PC-9 (cell line): ENCODE data around the gene FNDC11. TPM values are rescaled to one million over a fixed set of nuclear protein-coding genes. Genes with fewer than 3 reads are reported as not detected.

Source experiments
- BruUV-seq: library from RNA; stranded (reverse); fragments of 400-500 nt; replicated peaks from 2 replicates; lab custom pipeline; 2021; lab: Mats Ljungman, UMichigan
- CTCF ChIA-PET: fragments of 300-600 bp; sonication (Branson Sonifier 250); formaldehyde crosslinking; loops from one replicate; lab custom pipeline; 2022; ENCODE audit warnings: antibody characterized with exemption; lab: Charles Lee
- POLR2A ChIA-PET: fragments of 300-600 bp; sonication (Branson Sonifier 250); formaldehyde crosslinking; loops from one replicate; lab custom pipeline; 2022; ENCODE audit warnings: antibody characterized with exemption; ENCODE audit not compliant: unreplicated experiment; lab: Charles Lee
- DNase-seq, 2 experiments: peaks; one replicate each; pipeline versions ENCODE4 v3.0.0 to v3.0.0-alpha.2; 2015 to 2022; ENCODE audit warnings: mixed read lengths in 1 of 2
- H2AFZ ChIP-seq: fragments of 200-600 bp; sonication (generic); 2 replicates; pipeline ENCODE4 v1.8.1; 2017; ENCODE audit warnings: antibody characterized with exemption
- H3F3A ChIP-seq: fragments of 200-600 bp; sonication (generic); 2 replicates; pipeline ENCODE4 v1.8.1; 2017; ENCODE audit warnings: antibody characterized with exemption, mild to moderate bottlenecking, low read depth; ENCODE audit not compliant: insufficient read depth
- H3K27ac ChIP-seq: fragments of 200-600 bp; sonication (generic); 2 replicates; pipeline ENCODE4 v1.6.1; 2016; ENCODE audit warnings: mixed run types
- H3K27me3 ChIP-seq: fragments of 200-600 bp; sonication (generic); 2 replicates; pipeline ENCODE4 v1.6.1; 2016; ENCODE audit warnings: low read depth, mixed run types; ENCODE audit not compliant: insufficient read depth
- H3K36me3 ChIP-seq: fragments of 200-600 bp; sonication (generic); 2 replicates; pipeline ENCODE4 v1.6.1; 2016; ENCODE audit warnings: low read depth, mixed run types
- H3K4me1 ChIP-seq: fragments of 200-600 bp; sonication (generic); replicated peaks from 2 replicates; pipeline ENCODE4 v1.6.1; 2016; ENCODE audit warnings: mixed run types; ENCODE audit not compliant: insufficient read depth
- H3K4me2 ChIP-seq: fragments of 200-600 bp; sonication (generic); 2 replicates; pipeline ENCODE4 v1.6.1; 2017; ENCODE audit warnings: mixed run types
- H3K4me3 ChIP-seq: fragments of 200-600 bp; sonication (generic); 2 replicates; pipeline ENCODE4 v1.6.1; 2016; ENCODE audit warnings: mixed run types
- H3K79me2 ChIP-seq: fragments of 200-600 bp; sonication (generic); 2 replicates; pipeline ENCODE4 v1.6.1; 2017; ENCODE audit warnings: low read depth, mixed run types
- H3K9me2 ChIP-seq: fragments of 200-600 bp; sonication (generic); 2 replicates; pipeline ENCODE4 v1.8.1; 2017; ENCODE audit warnings: mild to moderate bottlenecking; ENCODE audit not compliant: insufficient read depth
- H3K9me3 ChIP-seq: fragments of 200-600 bp; sonication (generic); 2 replicates; pipeline ENCODE4 v1.8.1; 2016; ENCODE audit warnings: low read depth; ENCODE audit not compliant: insufficient read depth
- H4K20me1 ChIP-seq: fragments of 200-600 bp; sonication (generic); 2 replicates; pipeline ENCODE4 v1.8.1; 2017; ENCODE audit not compliant: insufficient read depth
- CTCF ChIP-seq: fragments of 200-600 bp; sonication (generic); conservative IDR thresholded peaks from 2 replicates; pipeline ENCODE4 v1.6.1; 2017; ENCODE audit warnings: mixed run types, antibody characterized with exemption, mild to moderate bottlenecking, moderate library complexity
- EZH2 ChIP-seq: fragments of 200-600 bp; sonication (generic); IDR thresholded peaks from 2 replicates; pipeline ENCODE4 v1.8.0; 2017; ENCODE audit warnings: antibody characterized with exemption, low read depth
- intact Hi-C: fragments of 100-400 bp; cut with micrococcal nuclease; formaldehyde crosslinking; loops from one replicate; pipeline ENCODE4 v1.10.0; 2022; ENCODE audit not compliant: unreplicated experiment
- total RNA-seq: library from RNA; stranded (reverse); gene quantifications from 2 replicates; pipeline ENCODE4 v1.2.3, GENCODE V29; 2021

Gene FNDC11
- total RNA-seq, 1 experiment from 2014 or later, result 7.7 TPM

- H2AFZ ChIP-seq, result no peak overlapping the region
- H3K9me3 ChIP-seq, result no peaks in the 10 kb centered on the region
- no peak overlapping the region for H3K4me3 ChIP-seq
- H3F3A ChIP-seq, result peaks cover 28% of the 10 kb centered on the region
- H3K36me3 ChIP-seq, result no peaks in the 10 kb centered on the region
- H3K79me2 ChIP-seq, result peaks cover 5% of the 10 kb centered on the region; the same call in 1 of the 2 replicates
- TF ChIP-seq CTCF (no peak), EZH2 (no peak)
- no peaks in the 10 kb centered on the region for H3K27me3 ChIP-seq
- H3K27ac ChIP-seq, result no peak overlapping the region
- peaks cover 11% of the 10 kb centered on the region for H3K4me1 ChIP-seq
- H4K20me1 ChIP-seq, result 0 out of 2 replicates have a peak, but pooled peaks cover 4% of the 10 kb centered on the region
- no peaks in the 10 kb centered on the region for H3K9me2 ChIP-seq
- no peak overlapping the region for H3K4me2 ChIP-seq
- intact Hi-C loops, result no loop called here
- no peak for DNase-seq
- ChIA-PET CTCF (no interaction called here), POLR2A (no interaction called here)
- no TSS peak for BruUV-seq
Measured at GRCh38 chr20:63572071-63572787, 18.3 kb downstream of the FNDC11 start.

- intact Hi-C loops, result no loop called here
- H2AFZ ChIP-seq, result no peak overlapping the region; the same call in 1 of the 2 replicates
- peak overlapping the region; percentile 85 for H3K4me2 ChIP-seq
- H3F3A ChIP-seq, result peaks cover 25% of the 10 kb centered on the region
- H3K27ac ChIP-seq, result no peak overlapping the region
- peak overlapping the region; percentile 60 for H3K4me3 ChIP-seq
- CTCF ChIA-PET, result no interaction called here
- peaks cover 11% of the 10 kb centered on the region for H3K4me1 ChIP-seq
- TSS peak; percentile 68 for BruUV-seq
- POLR2A ChIA-PET, result interaction anchor here (0.6 kb wide), 1 partner anchor 35 kb away, joined by 3 read pairs; no protein-coding TSS in a partner anchor
- no peak for TF ChIP-seq EZH2
- TF ChIP-seq CTCF, result peak; percentile 29; the same call in 1 of the 2 replicates
- no peaks in the 10 kb centered on the region for H3K36me3 ChIP-seq
- no peak for DNase-seq
- H3K9me2 ChIP-seq, result no peaks in the 10 kb centered on the region
- H3K9me3 ChIP-seq, result no peaks in the 10 kb centered on the region
- H3K79me2 ChIP-seq, result peaks cover 5% of the 10 kb centered on the region; the same call in 1 of the 2 replicates
- H3K27me3 ChIP-seq, result no peaks in the 10 kb centered on the region
- 0 out of 2 replicates have a peak, but pooled peaks cover 4% of the 10 kb centered on the region for H4K20me1 ChIP-seq
Measured at GRCh38 chr20:63572788-63573646, 19.1 kb downstream of the FNDC11 start.

- no peak for TF ChIP-seq EZH2
- TF ChIP-seq CTCF, result no peak
Measured at GRCh38 chr20:63573647-63574131, 19.7 kb downstream of the FNDC11 start.

More at GRCh38 chr20:63573647-63574131, 19.7 kb downstream of the FNDC11 start:
- Histone ChIP-seq H3K4me1 (peaks cover 11% of the 10 kb centered on the region), H3K27ac (no peak overlapping the region), H3K9me2 (no peaks in the 10 kb centered on the region), H2AFZ (peak overlapping the region; percentile 72), H3K4me3 (peak overlapping the region; percentile 60), H3K9me3 (no peaks in the 10 kb centered on the region), H4K20me1 (0 out of 2 replicates have a peak, but pooled peaks cover 4% of the 10 kb centered on the region), H3F3A (peaks cover 25% of the 10 kb centered on the region), H3K79me2 (peaks cover 5% of the 10 kb centered on the region; the same call in 1 of the 2 replicates), H3K27me3 (no peaks in the 10 kb centered on the region), H3K4me2 (peak overlapping the region; percentile 85), H3K36me3 (no peaks in the 10 kb centered on the region)
- ChIA-PET POLR2A (interaction anchor here (0.5 to 1.0 kb wide), 7 partner anchors 36 to 636 kb away, joined by 3 to 18 read pairs (median 6); partner anchors contain the start of genes GID8, PRPF6 and TCEA2), CTCF (interaction anchor here (0.6 to 1.0 kb wide), 2 partner anchors 35 to 68 kb away, joined by 6 to 12 read pairs; no protein-coding TSS in a partner anchor)
- intact Hi-C loops, result no loop called here
- no peak for DNase-seq
- BruUV-seq, result no TSS peak
